ENCODE data around the gene CRCP.
"Not testable (repeated sequence)": the region's sequence is repeated elsewhere in the genome, so short reads cannot be mapped to it uniquely, and the experiment has no call there.

Gene CRCP

GRCh38 chr7:66142996-66143395 lies 28.3 kb downstream of the CRCP start:
- Histone ChIP-seq H3K79me2 (ENCODE audit: insufficient read depth, low read length) (no peaks in the 10 kb centered on the region), H3K36me3 (ENCODE audit: insufficient read depth, low read length) (peaks cover 95% of the 10 kb centered on the region), H3K9me2 (ENCODE audit: low read depth, low read length) (no peaks in the 10 kb centered on the region)

DNA sequence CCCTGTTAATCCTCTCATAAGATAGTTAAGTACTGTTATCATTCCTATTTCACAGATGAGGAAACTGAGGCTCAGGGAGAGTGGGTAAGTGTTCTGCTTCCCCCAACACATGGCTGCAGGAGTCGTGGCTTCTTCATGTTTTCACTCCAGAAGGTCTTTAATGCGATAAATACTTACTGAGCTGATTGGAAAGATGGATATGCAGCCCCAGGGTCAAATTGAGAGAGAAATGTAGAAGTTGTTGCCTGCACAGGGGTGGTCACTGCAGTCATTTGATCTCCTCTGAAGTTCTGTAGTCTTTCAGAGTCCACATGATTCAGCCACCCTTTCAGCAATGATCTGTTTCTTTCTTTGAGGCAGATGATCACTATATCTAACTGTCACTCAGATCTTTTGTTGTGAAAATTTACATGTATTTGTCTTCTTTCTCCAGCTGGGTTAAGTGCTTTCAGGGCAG lies 29.3 kb downstream of the CRCP start:
- H3K4me2 ChIP-seq (ENCODE audit: low read length): no peak overlapping the region
- no peak overlapping the region for H3K4me3 ChIP-seq (ENCODE audit: low read depth, low read length, poor library complexity, severe bottlenecking)
- peaks cover 100% of the 10 kb centered on the region for H3K36me3 ChIP-seq (ENCODE audit: insufficient read depth, low read length)
- no peaks in the 10 kb centered on the region for H3K9me2 ChIP-seq (ENCODE audit: low read depth, low read length)
- no peaks in the 10 kb centered on the region for H3K9me3 ChIP-seq (ENCODE audit: low read length)
- H3K9ac ChIP-seq (ENCODE audit: low read length): no peak overlapping the region
- no peak overlapping the region for H3K27ac ChIP-seq (ENCODE audit: low read depth, low read length, poor library complexity, severe bottlenecking)
- no peak overlapping the region for H2AFZ ChIP-seq (ENCODE audit: low read length)
- no peaks in the 10 kb centered on the region for H3F3A ChIP-seq (ENCODE audit: insufficient read depth, low read length)
- no peaks in the 10 kb centered on the region for H4K20me1 ChIP-seq (ENCODE audit: insufficient read depth, low read length)
- H3K4me1 ChIP-seq (ENCODE audit: insufficient read depth, low read length, severe bottlenecking): no peaks in the 10 kb centered on the region
- no peak for TF ChIP-seq EZH2 (IDR thresholded peaks at IDR 0.05; ENCODE audit: borderline replicate concordance, low read length)
- H3K79me2 ChIP-seq (ENCODE audit: insufficient read depth, low read length): no peaks in the 10 kb centered on the region
- no peaks in the 10 kb centered on the region for H3K27me3 ChIP-seq (ENCODE audit: insufficient read depth, low read length)

More at GRCh38 chr7:66142996-66143395, 28.3 kb downstream of the CRCP start:
- H3K9ac ChIP-seq (ENCODE audit: low read length): no peak overlapping the region
- TF ChIP-seq, protein P1, sequence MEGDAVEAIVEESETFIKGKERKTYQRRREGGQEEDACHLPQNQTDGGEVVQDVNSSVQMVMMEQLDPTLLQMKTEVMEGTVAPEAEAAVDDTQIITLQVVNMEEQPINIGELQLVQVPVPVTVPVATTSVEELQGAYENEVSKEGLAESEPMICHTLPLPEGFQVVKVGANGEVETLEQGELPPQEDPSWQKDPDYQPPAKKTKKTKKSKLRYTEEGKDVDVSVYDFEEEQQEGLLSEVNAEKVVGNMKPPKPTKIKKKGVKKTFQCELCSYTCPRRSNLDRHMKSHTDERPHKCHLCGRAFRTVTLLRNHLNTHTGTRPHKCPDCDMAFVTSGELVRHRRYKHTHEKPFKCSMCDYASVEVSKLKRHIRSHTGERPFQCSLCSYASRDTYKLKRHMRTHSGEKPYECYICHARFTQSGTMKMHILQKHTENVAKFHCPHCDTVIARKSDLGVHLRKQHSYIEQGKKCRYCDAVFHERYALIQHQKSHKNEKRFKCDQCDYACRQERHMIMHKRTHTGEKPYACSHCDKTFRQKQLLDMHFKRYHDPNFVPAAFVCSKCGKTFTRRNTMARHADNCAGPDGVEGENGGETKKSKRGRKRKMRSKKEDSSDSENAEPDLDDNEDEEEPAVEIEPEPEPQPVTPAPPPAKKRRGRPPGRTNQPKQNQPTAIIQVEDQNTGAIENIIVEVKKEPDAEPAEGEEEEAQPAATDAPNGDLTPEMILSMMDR (IDR thresholded peaks at IDR 0.05; ENCODE audit: low read length): no peak
- no peak for TF ChIP-seq EZH2 (IDR thresholded peaks at IDR 0.05; ENCODE audit: borderline replicate concordance, low read length)
- no peaks in the 10 kb centered on the region for H4K20me1 ChIP-seq (ENCODE audit: insufficient read depth, low read length)
- H3K4me3 ChIP-seq (ENCODE audit: low read depth, low read length, poor library complexity, severe bottlenecking): no peak overlapping the region
- no peaks in the 10 kb centered on the region for H3K4me1 ChIP-seq (ENCODE audit: insufficient read depth, low read length, severe bottlenecking)
- no peak overlapping the region for H2AFZ ChIP-seq (ENCODE audit: low read length)
- no peaks in the 10 kb centered on the region for H3K27me3 ChIP-seq (ENCODE audit: insufficient read depth, low read length)
- H3K9me3 ChIP-seq (ENCODE audit: low read length): no peaks in the 10 kb centered on the region
- H3K4me2 ChIP-seq (ENCODE audit: low read length): no peak overlapping the region
- H3K27ac ChIP-seq (ENCODE audit: low read depth, low read length, poor library complexity, severe bottlenecking): no peak overlapping the region
- H3F3A ChIP-seq (ENCODE audit: insufficient read depth, low read length): no peaks in the 10 kb centered on the region

- H3K4me2 ChIP-seq (ENCODE audit: low read length): no peak overlapping the region
- no peaks in the 10 kb centered on the region for H3K27me3 ChIP-seq (ENCODE audit: insufficient read depth, low read length)
- H3K9me3 ChIP-seq (ENCODE audit: low read length): no peaks in the 10 kb centered on the region
- TF ChIP-seq EZH2 (IDR thresholded peaks at IDR 0.05; ENCODE audit: borderline replicate concordance, low read length): no peak
- TF ChIP-seq, protein P1 (IDR thresholded peaks at IDR 0.05; ENCODE audit: low read length): no peak
- no peaks in the 10 kb centered on the region for H3K4me1 ChIP-seq (ENCODE audit: insufficient read depth, low read length, severe bottlenecking)
- H3K9me2 ChIP-seq (ENCODE audit: low read depth, low read length): no peaks in the 10 kb centered on the region
- H3K4me3 ChIP-seq (ENCODE audit: low read depth, low read length, poor library complexity, severe bottlenecking): no peak overlapping the region
- H2AFZ ChIP-seq (ENCODE audit: low read length): no peak overlapping the region
- H3F3A ChIP-seq (ENCODE audit: insufficient read depth, low read length): no peaks in the 10 kb centered on the region
- peaks cover 97% of the 10 kb centered on the region for H3K36me3 ChIP-seq (ENCODE audit: insufficient read depth, low read length)
- H4K20me1 ChIP-seq (ENCODE audit: insufficient read depth, low read length): no peaks in the 10 kb centered on the region
- no peaks in the 10 kb centered on the region for H3K79me2 ChIP-seq (ENCODE audit: insufficient read depth, low read length)
- H3K9ac ChIP-seq (ENCODE audit: low read length): no peak overlapping the region
- no peak overlapping the region for H3K27ac ChIP-seq (ENCODE audit: low read depth, low read length, poor library complexity, severe bottlenecking)
Measured at GRCh38 chr7:66145400-66146104, 30.9 kb downstream of the CRCP start.

GRCh38 chr7:66146701-66147100 lies 32.1 kb downstream of the CRCP start:
- H3K4me1 ChIP-seq (ENCODE audit: insufficient read depth, low read length, severe bottlenecking): no peaks in the 10 kb centered on the region
- peaks cover 96% of the 10 kb centered on the region for H3K36me3 ChIP-seq (ENCODE audit: insufficient read depth, low read length)
- H3K27ac ChIP-seq (ENCODE audit: low read depth, low read length, poor library complexity, severe bottlenecking): no peak overlapping the region
- TF ChIP-seq, protein P1 (IDR thresholded peaks at IDR 0.05; ENCODE audit: low read length): no peak
- TF ChIP-seq EZH2 (IDR thresholded peaks at IDR 0.05; ENCODE audit: borderline replicate concordance, low read length): no peak
- no peak overlapping the region for H3K9ac ChIP-seq (ENCODE audit: low read length)
- H2AFZ ChIP-seq (ENCODE audit: low read length): no peak overlapping the region
- H3K79me2 ChIP-seq (ENCODE audit: insufficient read depth, low read length): no peaks in the 10 kb centered on the region
- H3F3A ChIP-seq (ENCODE audit: insufficient read depth, low read length): no peaks in the 10 kb centered on the region
- no peak overlapping the region for H3K4me3 ChIP-seq (ENCODE audit: low read depth, low read length, poor library complexity, severe bottlenecking)
- H3K4me2 ChIP-seq (ENCODE audit: low read length): no peak overlapping the region
- no peaks in the 10 kb centered on the region for H3K9me2 ChIP-seq (ENCODE audit: low read depth, low read length)
- H3K9me3 ChIP-seq (ENCODE audit: low read length): no peaks in the 10 kb centered on the region
- no peaks in the 10 kb centered on the region for H4K20me1 ChIP-seq (ENCODE audit: insufficient read depth, low read length)
- H3K27me3 ChIP-seq (ENCODE audit: insufficient read depth, low read length): no peaks in the 10 kb centered on the region

DNA sequence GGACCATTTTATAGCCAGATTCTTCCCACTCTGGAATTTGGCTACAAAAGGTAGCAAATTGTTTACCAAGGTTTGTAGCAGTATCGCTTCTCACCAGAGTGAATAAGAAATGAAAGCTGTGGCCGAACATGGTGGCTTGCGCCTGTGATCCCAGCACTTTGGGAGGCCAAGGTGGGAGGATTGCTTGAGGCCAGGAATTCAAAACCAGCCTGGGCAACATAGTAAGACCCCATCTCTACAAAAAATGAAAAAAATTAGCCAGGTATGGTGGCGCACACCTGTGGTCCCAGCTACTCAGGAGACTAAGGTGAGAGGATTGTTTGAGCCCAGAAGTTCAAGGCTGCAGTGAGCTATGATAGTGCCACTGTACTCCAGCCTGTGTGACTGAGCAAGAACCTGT lies 33.0 kb downstream of the CRCP start:
- not testable (repeated sequence) for H3K27ac ChIP-seq (ENCODE audit: low read depth, low read length, poor library complexity, severe bottlenecking); H3K9me2 ChIP-seq (ENCODE audit: low read depth, low read length); H3K4me1 ChIP-seq (ENCODE audit: insufficient read depth, low read length, severe bottlenecking); H4K20me1 ChIP-seq (ENCODE audit: insufficient read depth, low read length); H3K4me2 ChIP-seq (ENCODE audit: low read length); H3K9ac ChIP-seq (ENCODE audit: low read length); H3K9me3 ChIP-seq (ENCODE audit: low read length); H3K79me2 ChIP-seq (ENCODE audit: insufficient read depth, low read length); H2AFZ ChIP-seq (ENCODE audit: low read length); H3K4me3 ChIP-seq (ENCODE audit: low read depth, low read length, poor library complexity, severe bottlenecking); H3K27me3 ChIP-seq (ENCODE audit: insufficient read depth, low read length); H3F3A ChIP-seq (ENCODE audit: insufficient read depth, low read length)
- peaks cover 96% of the 10 kb centered on the region for H3K36me3 ChIP-seq (ENCODE audit: insufficient read depth, low read length)
